ENCODE results near the gene NRXN2.

NRXN2 gene

DNA sequence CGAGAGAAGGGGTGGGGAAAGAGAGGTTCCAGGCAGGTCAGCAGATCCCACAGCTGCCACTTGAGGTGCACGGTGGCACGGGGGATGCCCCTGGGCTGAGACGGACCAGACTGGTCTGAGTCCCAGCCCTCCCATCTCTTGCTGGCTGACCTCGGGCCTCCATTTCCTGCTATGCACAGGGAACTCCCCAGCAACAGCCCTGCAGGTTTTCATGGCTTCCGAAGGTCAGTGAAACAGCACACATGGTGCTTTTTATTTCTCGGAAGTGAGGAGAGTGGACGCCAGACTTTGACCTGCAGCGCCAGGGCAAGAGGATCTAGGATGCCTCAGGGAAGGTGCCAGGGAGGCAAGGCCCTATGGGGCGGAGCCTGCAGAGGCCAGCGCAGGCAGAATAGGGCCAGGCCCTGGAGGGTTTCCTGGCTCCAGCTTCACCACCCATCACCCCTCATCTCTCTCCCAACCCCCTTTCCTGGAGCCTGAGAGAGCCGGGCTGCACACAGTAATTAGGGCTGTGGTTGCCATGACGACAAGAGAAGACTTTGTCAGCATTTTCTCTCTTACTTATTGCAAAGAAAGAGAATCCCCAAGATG lies 102.5 kb downstream of the NRXN2 start:
- no peaks in the 10 kb centered on the region for H3K4me1 ChIP-seq (ENCODE audit: control insufficient read depth, low read depth, low read length)
- no peak overlapping the region for H3K4me3 ChIP-seq (ENCODE audit: low read length)
- H2AK5ac ChIP-seq (ENCODE audit: low read length), result no peak overlapping the region
- no peaks in the 10 kb centered on the region for H3K79me1 ChIP-seq (ENCODE audit: low read length)
- H3K4me2 ChIP-seq (ENCODE audit: low read length), result no peak overlapping the region
- no peak overlapping the region for H3K9ac ChIP-seq (ENCODE audit: low read length)
- H2BK15ac ChIP-seq (replicated peaks; ENCODE audit: low read depth), result no peak overlapping the region
- no peaks in the 10 kb centered on the region for H3K36me3 ChIP-seq (ENCODE audit: control insufficient read depth, insufficient read depth, low read length)
- H4K5ac ChIP-seq (ENCODE audit: low read length), result no peak overlapping the region
- H2BK120ac ChIP-seq (ENCODE audit: low read depth, low read length), result no peak overlapping the region
- H2BK5ac ChIP-seq (ENCODE audit: low read length), result no peak overlapping the region
- no peak for DNase-seq
- no peak overlapping the region for H3K4ac ChIP-seq (ENCODE audit: low read depth, low read length)
- WGBS (ENCODE audit: extremely low coverage, insufficient coverage, low lambda C conversion rate), result no CpG with 5 or more reads among the region's 13 CpGs
- H3K27me3 ChIP-seq (ENCODE audit: insufficient read depth, low read length, poor library complexity), result no peaks in the 10 kb centered on the region
- H3K27ac ChIP-seq (ENCODE audit: low read depth, low read length), result no peak overlapping the region
- H3K56ac ChIP-seq (ENCODE audit: low read length), result no peak overlapping the region
- no peaks in the 10 kb centered on the region for H3K79me2 ChIP-seq (ENCODE audit: control insufficient read depth, insufficient read depth, low read length)
- H3K23ac ChIP-seq (ENCODE audit: low read length), result no peak overlapping the region
- H3K18ac ChIP-seq (ENCODE audit: low read length), result no peak overlapping the region
- H4K8ac ChIP-seq (ENCODE audit: low read depth, low read length), result no peak overlapping the region

DNA sequence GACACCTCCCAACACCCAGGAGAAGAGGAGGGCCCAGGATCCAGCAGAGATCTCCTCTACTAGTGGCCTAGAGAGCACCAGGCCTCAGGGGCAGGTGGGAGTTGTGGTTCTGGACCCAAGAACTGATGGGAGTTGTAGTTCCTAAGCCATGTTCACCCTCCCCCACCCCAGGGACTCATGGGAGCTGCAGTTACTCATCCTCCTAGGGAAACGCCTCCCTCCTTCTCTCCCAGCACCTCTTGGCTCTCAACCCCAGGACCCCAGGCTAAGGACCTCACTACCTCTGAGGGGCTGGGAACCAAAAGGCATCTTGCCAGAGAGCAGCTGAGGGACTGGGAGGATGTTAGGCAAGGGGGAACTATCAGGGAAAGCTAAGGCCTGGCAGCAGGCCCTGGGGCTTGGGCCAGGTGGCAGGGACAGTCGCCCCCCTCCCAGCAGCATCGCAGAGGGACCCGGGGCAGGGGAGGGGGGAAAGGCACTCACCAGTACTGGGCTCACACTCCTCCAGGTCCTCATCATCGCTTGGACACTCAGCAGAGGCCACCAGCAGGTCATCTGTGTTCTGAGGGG lies 103.1 kb downstream of the NRXN2 start:
- no peaks in the 10 kb centered on the region for H3K79me1 ChIP-seq (ENCODE audit: low read length)
- no CpG with 5 or more reads among the region's 5 CpGs for WGBS (ENCODE audit: extremely low coverage, insufficient coverage, low lambda C conversion rate)

DNA sequence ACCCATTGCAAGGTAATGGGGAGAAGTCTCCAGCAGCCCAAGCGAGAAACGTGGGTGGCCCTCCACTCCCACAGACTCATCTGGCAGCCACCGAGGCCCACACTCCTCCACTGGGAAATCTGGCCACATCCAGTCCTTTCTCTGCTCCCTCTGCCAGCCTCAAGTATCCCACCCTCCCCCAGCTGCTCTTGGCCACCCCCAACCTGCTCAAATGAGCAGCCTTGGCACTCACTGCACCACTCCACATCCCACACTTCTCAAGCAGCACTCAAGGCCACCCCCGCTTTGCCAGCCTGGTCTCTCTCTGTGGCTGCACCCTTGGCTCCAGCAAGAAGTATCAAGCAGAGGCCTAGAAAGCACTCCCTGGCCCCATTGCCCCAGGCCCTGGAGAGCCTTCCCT lies 103.8 kb downstream of the NRXN2 start:
- no peaks in the 10 kb centered on the region for H3K79me2 ChIP-seq (ENCODE audit: control insufficient read depth, insufficient read depth, low read length)
- no peak overlapping the region for H3K9ac ChIP-seq (ENCODE audit: low read length)
- no peak overlapping the region for H3K4me2 ChIP-seq (ENCODE audit: low read length)
- H4K8ac ChIP-seq (ENCODE audit: low read depth, low read length), result no peak overlapping the region
- no peak overlapping the region for H2AK5ac ChIP-seq (ENCODE audit: low read length)
- H2BK15ac ChIP-seq (replicated peaks; ENCODE audit: low read depth), result no peak overlapping the region
- no peak overlapping the region for H3K56ac ChIP-seq (ENCODE audit: low read length)
- H2BK5ac ChIP-seq (ENCODE audit: low read length), result no peak overlapping the region
- peak overlapping the region; percentile 60 for H4K5ac ChIP-seq (ENCODE audit: low read length)
- H3K23ac ChIP-seq (ENCODE audit: low read length), result no peak overlapping the region
- H2BK120ac ChIP-seq (ENCODE audit: low read depth, low read length), result no peak overlapping the region
- H3K27ac ChIP-seq (ENCODE audit: low read depth, low read length), result no peak overlapping the region
- no peaks in the 10 kb centered on the region for H3K4me1 ChIP-seq (ENCODE audit: control insufficient read depth, low read depth, low read length)
- DNase-seq, result no peak
- H3K18ac ChIP-seq (ENCODE audit: low read length), result no peak overlapping the region
- H3K36me3 ChIP-seq (ENCODE audit: control insufficient read depth, insufficient read depth, low read length), result no peaks in the 10 kb centered on the region
- WGBS (ENCODE audit: extremely low coverage, insufficient coverage, low lambda C conversion rate), result no CpG with 5 or more reads among the region's 4 CpGs
- H3K4me3 ChIP-seq (ENCODE audit: low read length), result no peak overlapping the region
- H3K4ac ChIP-seq (ENCODE audit: low read depth, low read length), result no peak overlapping the region
- no peaks in the 10 kb centered on the region for H3K79me1 ChIP-seq (ENCODE audit: low read length)
- no peaks in the 10 kb centered on the region for H3K27me3 ChIP-seq (ENCODE audit: insufficient read depth, low read length, poor library complexity)

More for the DNA sequence above, 103.1 kb downstream of the NRXN2 start:
- H3K9ac ChIP-seq (ENCODE audit: low read length), result no peak overlapping the region
- no peak overlapping the region for H2AK5ac ChIP-seq (ENCODE audit: low read length)
- H3K4ac ChIP-seq (ENCODE audit: low read depth, low read length), result no peak overlapping the region
- no peak overlapping the region for H3K4me3 ChIP-seq (ENCODE audit: low read length)
- H4K8ac ChIP-seq (ENCODE audit: low read depth, low read length), result no peak overlapping the region
- no peak overlapping the region for H3K4me2 ChIP-seq (ENCODE audit: low read length)
- no peak overlapping the region for H2BK15ac ChIP-seq (replicated peaks; ENCODE audit: low read depth)
- no peaks in the 10 kb centered on the region for H3K36me3 ChIP-seq (ENCODE audit: control insufficient read depth, insufficient read depth, low read length)
- H3K4me1 ChIP-seq (ENCODE audit: control insufficient read depth, low read depth, low read length), result no peaks in the 10 kb centered on the region
- no peaks in the 10 kb centered on the region for H3K27me3 ChIP-seq (ENCODE audit: insufficient read depth, low read length, poor library complexity)
- H2BK5ac ChIP-seq (ENCODE audit: low read length), result no peak overlapping the region
- H3K56ac ChIP-seq (ENCODE audit: low read length), result peak overlapping the region; percentile 51
- H3K23ac ChIP-seq (ENCODE audit: low read length), result no peak overlapping the region
- peak; percentile 85 for DNase-seq
- H3K18ac ChIP-seq (ENCODE audit: low read length), result no peak overlapping the region
- H2BK120ac ChIP-seq (ENCODE audit: low read depth, low read length), result no peak overlapping the region
- peak overlapping the region; percentile 60 for H4K5ac ChIP-seq (ENCODE audit: low read length)
- no peak overlapping the region for H3K27ac ChIP-seq (ENCODE audit: low read depth, low read length)
- H3K79me2 ChIP-seq (ENCODE audit: control insufficient read depth, insufficient read depth, low read length), result no peaks in the 10 kb centered on the region

DNA sequence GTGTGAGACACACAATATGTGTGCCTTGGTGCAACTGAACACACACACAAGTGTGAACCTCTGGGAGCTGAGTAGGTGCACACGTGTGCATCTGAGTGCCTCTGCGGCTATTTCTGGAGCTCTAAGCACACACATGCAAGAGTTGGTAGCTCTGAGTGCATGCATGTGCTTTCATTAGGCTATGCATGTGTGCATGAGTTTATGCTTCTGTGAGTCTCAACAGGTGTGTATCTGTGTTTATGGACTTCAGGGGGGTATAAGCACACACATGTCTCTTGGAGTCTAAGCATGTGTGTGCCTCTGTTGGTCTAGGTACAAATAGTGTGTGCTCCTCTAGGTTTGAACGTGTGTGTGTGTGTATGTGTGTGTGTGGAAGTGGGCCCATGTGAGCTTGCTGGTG lies 106.2 kb downstream of the NRXN2 start:
- H2BK120ac ChIP-seq (ENCODE audit: low read depth, low read length), result no peak overlapping the region
- no peaks in the 10 kb centered on the region for H3K79me1 ChIP-seq (ENCODE audit: low read length)
- H2BK5ac ChIP-seq (ENCODE audit: low read length), result no peak overlapping the region
- H3K9ac ChIP-seq (ENCODE audit: low read length), result no peak overlapping the region
- H2AK5ac ChIP-seq (ENCODE audit: low read length), result no peak overlapping the region
- no peak overlapping the region for H4K5ac ChIP-seq (ENCODE audit: low read length)
- WGBS (ENCODE audit: extremely low coverage, insufficient coverage, low lambda C conversion rate), result no CpG with 5 or more reads among the region's 3 CpGs
- no peak overlapping the region for H3K4ac ChIP-seq (ENCODE audit: low read depth, low read length)
- H2BK15ac ChIP-seq (replicated peaks; ENCODE audit: low read depth), result no peak overlapping the region
- no peak overlapping the region for H3K4me3 ChIP-seq (ENCODE audit: low read length)
- no peaks in the 10 kb centered on the region for H3K36me3 ChIP-seq (ENCODE audit: control insufficient read depth, insufficient read depth, low read length)
- no peak overlapping the region for H3K27ac ChIP-seq (ENCODE audit: low read depth, low read length)
- no peaks in the 10 kb centered on the region for H3K27me3 ChIP-seq (ENCODE audit: insufficient read depth, low read length, poor library complexity)
- no peaks in the 10 kb centered on the region for H3K79me2 ChIP-seq (ENCODE audit: control insufficient read depth, insufficient read depth, low read length)
- H3K18ac ChIP-seq (ENCODE audit: low read length), result no peak overlapping the region
- no peak for DNase-seq
- no peaks in the 10 kb centered on the region for H3K4me1 ChIP-seq (ENCODE audit: control insufficient read depth, low read depth, low read length)
- no peak overlapping the region for H3K23ac ChIP-seq (ENCODE audit: low read length)
- no peak overlapping the region for H4K8ac ChIP-seq (ENCODE audit: low read depth, low read length)
- no peak overlapping the region for H3K4me2 ChIP-seq (ENCODE audit: low read length)
- no peak overlapping the region for H3K56ac ChIP-seq (ENCODE audit: low read length)

DNA sequence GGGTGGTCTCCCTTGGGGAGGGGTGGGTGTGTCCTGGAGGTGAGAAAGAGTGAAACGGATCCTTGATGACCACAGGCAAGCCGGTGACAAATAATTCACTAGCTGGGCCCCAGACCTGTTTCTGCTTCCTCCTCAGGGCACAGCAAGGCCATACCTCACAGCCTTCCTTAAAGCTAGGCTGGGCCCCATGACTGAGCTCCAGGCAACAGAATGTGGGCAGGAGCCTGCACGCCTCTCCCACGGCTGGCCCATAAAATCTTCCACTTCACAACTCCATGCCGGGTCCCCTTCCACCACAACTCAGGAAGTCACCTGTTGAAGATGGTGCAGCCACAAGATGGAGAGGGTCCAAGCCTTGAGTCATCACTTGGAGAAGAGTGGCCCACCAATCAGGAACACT lies 108.1 kb downstream of the NRXN2 start:
- H3K79me2 ChIP-seq (ENCODE audit: control insufficient read depth, insufficient read depth, low read length), result no peaks in the 10 kb centered on the region
- WGBS (ENCODE audit: extremely low coverage, insufficient coverage, low lambda C conversion rate), result no CpG with 5 or more reads among the region's 5 CpGs

DNA sequence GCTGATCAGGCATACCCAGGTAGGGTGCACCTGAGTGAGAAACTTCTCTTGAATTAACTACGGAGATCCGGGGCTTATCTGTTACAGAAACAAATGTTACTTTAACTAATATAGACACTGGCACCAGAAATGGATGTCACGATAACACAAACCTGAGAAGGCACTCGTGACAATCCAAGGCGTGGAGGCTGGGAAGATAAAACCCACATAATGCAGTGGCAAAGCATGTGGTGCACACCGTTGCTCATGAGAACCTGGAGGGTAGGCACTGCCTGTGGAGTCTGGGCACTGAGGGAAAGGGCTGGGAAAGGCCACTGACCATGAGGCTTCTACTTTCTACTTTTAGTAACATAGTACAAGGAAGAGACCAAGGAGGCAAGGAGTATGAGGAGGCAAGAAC lies 109.3 kb downstream of the NRXN2 start:
- no peak overlapping the region for H3K23ac ChIP-seq (ENCODE audit: low read length)
- no peaks in the 10 kb centered on the region for H3K27me3 ChIP-seq (ENCODE audit: insufficient read depth, low read length, poor library complexity)
- no peak overlapping the region for H3K4me2 ChIP-seq (ENCODE audit: low read length)
- no CpG with 5 or more reads among the region's 6 CpGs for whole genome bisulfite sequencing (ENCODE audit: extremely low coverage, insufficient coverage, low lambda C conversion rate)
- H3K79me2 ChIP-seq (ENCODE audit: control insufficient read depth, insufficient read depth, low read length), result no peaks in the 10 kb centered on the region
- H3K36me3 ChIP-seq (ENCODE audit: control insufficient read depth, insufficient read depth, low read length), result no peaks in the 10 kb centered on the region
- no peak overlapping the region for H3K4me3 ChIP-seq (ENCODE audit: low read length)
- no peak overlapping the region for H2AK5ac ChIP-seq (ENCODE audit: low read length)
- H3K4ac ChIP-seq (ENCODE audit: low read depth, low read length), result no peak overlapping the region
- no peak overlapping the region for H3K27ac ChIP-seq (ENCODE audit: low read depth, low read length)
- H3K79me1 ChIP-seq (ENCODE audit: low read length), result no peaks in the 10 kb centered on the region
- H4K8ac ChIP-seq (ENCODE audit: low read depth, low read length), result no peak overlapping the region
- no peak overlapping the region for H2BK120ac ChIP-seq (ENCODE audit: low read depth, low read length)
- H3K18ac ChIP-seq (ENCODE audit: low read length), result no peak overlapping the region
- no peak overlapping the region for H3K56ac ChIP-seq (ENCODE audit: low read length)
- H2BK5ac ChIP-seq (ENCODE audit: low read length), result no peak overlapping the region
- no peak overlapping the region for H2BK15ac ChIP-seq (replicated peaks; ENCODE audit: low read depth)
- H4K5ac ChIP-seq (ENCODE audit: low read length), result no peak overlapping the region
- no peak overlapping the region for H3K9ac ChIP-seq (ENCODE audit: low read length)
- no peak for DNase-seq
- H3K4me1 ChIP-seq (ENCODE audit: control insufficient read depth, low read depth, low read length), result no peaks in the 10 kb centered on the region

More for the DNA sequence above, 108.1 kb downstream of the NRXN2 start:
- Histone ChIP-seq H3K56ac (ENCODE audit: low read length) (no peak overlapping the region), H2BK120ac (ENCODE audit: low read depth, low read length) (no peak overlapping the region), H2BK15ac (replicated peaks; ENCODE audit: low read depth) (no peak overlapping the region), H4K8ac (ENCODE audit: low read depth, low read length) (no peak overlapping the region), H3K36me3 (ENCODE audit: control insufficient read depth, insufficient read depth, low read length) (no peaks in the 10 kb centered on the region), H3K27ac (ENCODE audit: low read depth, low read length) (no peak overlapping the region), H3K4me3 (ENCODE audit: low read length) (no peak overlapping the region), H3K4me2 (ENCODE audit: low read length) (no peak overlapping the region), H2BK5ac (ENCODE audit: low read length) (no peak overlapping the region), H3K4me1 (ENCODE audit: control insufficient read depth, low read depth, low read length) (no peaks in the 10 kb centered on the region), H3K18ac (ENCODE audit: low read length) (no peak overlapping the region), H2AK5ac (ENCODE audit: low read length) (no peak overlapping the region), H3K27me3 (ENCODE audit: insufficient read depth, low read length, poor library complexity) (no peaks in the 10 kb centered on the region), H4K5ac (ENCODE audit: low read length) (no peak overlapping the region), H3K4ac (ENCODE audit: low read depth, low read length) (no peak overlapping the region), H3K9ac (ENCODE audit: low read length) (no peak overlapping the region), H3K79me1 (ENCODE audit: low read length) (no peaks in the 10 kb centered on the region), H3K23ac (ENCODE audit: low read length) (no peak overlapping the region)
- DNase-seq, result no peak

All from mesendoderm (in vitro differentiated cells).